ENCODE results near the gene MYLK.

GRCh38 chr3:123799544-123800361 lies 84.4 kb downstream of the MYLK start:
- TF ChIP-seq RAD21 (IDR thresholded peaks at IDR 0.05; ENCODE audit: low read length), result no peak
- no peak for TF ChIP-seq CTCF (conservative IDR thresholded peaks at IDR 0.05; ENCODE audit: low read depth, low read length)
- TF ChIP-seq SMC3 (IDR thresholded peaks at IDR 0.05; ENCODE audit: low read depth, low read length), result no peak
- TF ChIP-seq FOS (IDR thresholded peaks at IDR 0.05; ENCODE audit: low read depth, low read length), result no peak

All from IMR-90 (cell line).